Measurements from ENCODE around the gene PAH.

- no peak for TF ChIP-seq POLR2A (IDR thresholded peaks at IDR 0.05)
- TF ChIP-seq CTCF (IDR thresholded peaks at IDR 0.05), result no peak
- peak in 1 of 2 donors; percentile 65 for TF ChIP-seq EP300 (IDR thresholded peaks at IDR 0.05)
Measured at GRCh38 chr12:102874819-102875218, 42.2 kb downstream of the PAH start.
